Stimulated activated CD8-positive, alpha-beta memory T cell treated with anti-CD3 and anti-CD28 coated beads, Interleukin-7, amount 100 ng/mL, for 24 hours (primary cell): ENCODE measurements around the gene RBMS1.

ENCODE experiments used
- DNase-seq: peaks from one replicate; pipeline ENCODE4 v3.0.0-alpha.2; 2020; ENCODE audit warnings: low read depth

The RBMS1 gene

GRCh38 chr2:160301420-160301819, 192.2 kb downstream of the RBMS1 start:
- no peak for DNase-seq

- DNase-seq, result no peak
These were observed 193.4 kb downstream of the RBMS1 start for GRCh38 chr2:160300203-160300602.

GRCh38 chr2:160299540-160299939, 194.1 kb downstream of the RBMS1 start:
- no peak for DNase-seq

GRCh38 chr2:160298960-160299359, 194.6 kb downstream of the RBMS1 start:
- DNase-seq, result no peak

- no peak for DNase-seq
These were observed 197.9 kb downstream of the RBMS1 start for GRCh38 chr2:160295519-160296207.

- no peak for DNase-seq
These were observed 198.7 kb downstream of the RBMS1 start for GRCh38 chr2:160294889-160295288.

GRCh38 chr2:160294339-160294803, 199.2 kb downstream of the RBMS1 start:
- no peak for DNase-seq

- no peak for DNase-seq
These were observed 200.1 kb downstream of the RBMS1 start for GRCh38 chr2:160293391-160294091.

GRCh38 chr2:160292225-160292624, 201.4 kb downstream of the RBMS1 start:
- no peak for DNase-seq

GRCh38 chr2:160291382-160291781, 202.2 kb downstream of the RBMS1 start:
- no peak for DNase-seq

GRCh38 chr2:160290598-160290997, 203.0 kb downstream of the RBMS1 start:
- DNase-seq, result no peak

GRCh38 chr2:160289831-160290230, 203.8 kb downstream of the RBMS1 start:
- DNase-seq, result no peak

- DNase-seq, result no peak
These were observed 204.5 kb downstream of the RBMS1 start for GRCh38 chr2:160289126-160289525.

- no peak for DNase-seq
These were observed 205.3 kb downstream of the RBMS1 start for GRCh38 chr2:160288324-160288723.

- no peak for DNase-seq
These were observed 206.1 kb downstream of the RBMS1 start for GRCh38 chr2:160287476-160287875.

GRCh38 chr2:160286551-160286950, 207.1 kb downstream of the RBMS1 start:
- DNase-seq, result no peak

GRCh38 chr2:160283675-160284074, 209.9 kb downstream of the RBMS1 start:
- DNase-seq, result no peak

- DNase-seq, result no peak
These were observed 211.5 kb downstream of the RBMS1 start for GRCh38 chr2:160282063-160282580.

- DNase-seq, result no peak
These were observed 212.4 kb downstream of the RBMS1 start for GRCh38 chr2:160281213-160281612.

- DNase-seq, result no peak
These were observed 213.7 kb downstream of the RBMS1 start for GRCh38 chr2:160279813-160280465.

GRCh38 chr2:160278879-160279177, 214.8 kb downstream of the RBMS1 start:
- no peak for DNase-seq

- no peak for DNase-seq
These were observed 215.3 kb downstream of the RBMS1 start for GRCh38 chr2:160278101-160278878.
